GM10847 (cell line): Measurements from ENCODE around the gene RPTOR.

Experiments used
- POLR2A ChIP-seq: IDR thresholded peaks from 2 replicates; pipeline ENCODE4 v1.6.1; 2011; ENCODE audit not compliant: insufficient read length; ENCODE audit errors: extremely low read depth

RPTOR gene

GRCh38 chr17:80612997-80613731 is 68.5 kb downstream of the RPTOR start:
- no peak for TF ChIP-seq POLR2A

- TF ChIP-seq POLR2A = no peak
These were observed 69.1 kb downstream of the RPTOR start for GRCh38 chr17:80613732-80614071.

- TF ChIP-seq POLR2A = no peak
These were observed 69.9 kb downstream of the RPTOR start for GRCh38 chr17:80614332-80615047.

- TF ChIP-seq POLR2A = no peak
These were observed 70.7 kb downstream of the RPTOR start for GRCh38 chr17:80615376-80615775.

GRCh38 chr17:80616705-80617104 is 72.1 kb downstream of the RPTOR start:
- no peak for TF ChIP-seq POLR2A

- no peak for TF ChIP-seq POLR2A
These were observed 73.7 kb downstream of the RPTOR start for GRCh38 chr17:80618304-80618703.

- no peak for TF ChIP-seq POLR2A
These were observed 75.0 kb downstream of the RPTOR start for GRCh38 chr17:80619535-80620235.

GRCh38 chr17:80621335-80621996 is 76.8 kb downstream of the RPTOR start:
- TF ChIP-seq POLR2A = no peak

- no peak for TF ChIP-seq POLR2A
These were observed 77.3 kb downstream of the RPTOR start for GRCh38 chr17:80621997-80622357.

- TF ChIP-seq POLR2A = no peak
These were observed 80.2 kb downstream of the RPTOR start for GRCh38 chr17:80624864-80625263.

- TF ChIP-seq POLR2A = no peak
These were observed 81.0 kb downstream of the RPTOR start for GRCh38 chr17:80625627-80626026.

- TF ChIP-seq POLR2A = no peak
These were observed 84.8 kb downstream of the RPTOR start for GRCh38 chr17:80629298-80630028.

- TF ChIP-seq POLR2A = no peak
These were observed 86.0 kb downstream of the RPTOR start for GRCh38 chr17:80630560-80631120.

- TF ChIP-seq POLR2A = no peak
These were observed 86.8 kb downstream of the RPTOR start for GRCh38 chr17:80631142-80632045.
